GM21717 (cell line): ENCODE measurements around the gene CHCHD10.
A peak's percentile ranks its signal among the peaks of the same experiment; 100 is the strongest.
"Not testable (repeated sequence)": the region's sequence is repeated elsewhere in the genome, so short reads cannot be mapped to it uniquely, and the experiment has no call there.

Source experiments
- ATAC-seq: cut with Tn5 transposase; IDR thresholded peaks from one replicate; pipeline ENCODE4 v1.9.1; 2021; ENCODE audit warnings: mild to moderate bottlenecking, moderate library complexity; ENCODE audit not compliant: unreplicated experiment

The CHCHD10 gene

GRCh38 chr22:23751441-23751996, 16.3 kb downstream of the CHCHD10 start:
- peak; percentile 16 for ATAC-seq

GRCh38 chr22:23750714-23751440, 16.9 kb downstream of the CHCHD10 start, which contains the start of gene ZNF70:
Gene ZNF70 (minus strand): TSS chr22:23751112. CDS start chr22:23745140, 5,972 bp downstream.
- peak; percentile 57 for ATAC-seq

GRCh38 chr22:23750367-23750713, 17.4 kb downstream of the CHCHD10 start:
- ATAC-seq = no peak

DNA sequence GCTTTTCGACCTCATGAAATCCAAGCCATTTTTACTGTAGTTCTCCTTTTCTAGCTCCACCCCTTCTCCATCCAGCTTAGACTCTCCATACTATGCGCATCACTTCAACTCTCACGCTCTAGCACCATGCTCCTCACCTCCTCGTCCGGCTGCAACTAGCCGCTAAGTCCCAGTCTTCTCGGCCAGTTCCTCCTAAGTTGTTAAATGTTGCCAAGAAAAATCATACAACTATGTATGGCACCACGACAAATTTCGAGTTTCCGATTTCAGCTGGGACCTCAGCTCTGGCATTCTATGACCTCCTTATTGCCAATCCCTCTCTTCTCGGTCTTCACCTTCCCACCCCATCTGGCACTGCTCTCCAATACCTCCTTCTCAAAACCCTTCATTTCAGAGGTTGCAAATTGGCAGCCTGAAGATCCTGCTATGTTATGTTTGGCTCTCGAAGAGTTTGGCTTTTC, 17.9 kb downstream of the CHCHD10 start:
- ATAC-seq = no peak

- no peak for ATAC-seq
Observed at GRCh38 chr22:23745791-23746190, 22.0 kb downstream of the CHCHD10 start.

GRCh38 chr22:23744485-23744884, 23.3 kb downstream of the CHCHD10 start:
- no peak for ATAC-seq

GRCh38 chr22:23744001-23744400, 23.8 kb downstream of the CHCHD10 start:
- ATAC-seq = no peak

DNA sequence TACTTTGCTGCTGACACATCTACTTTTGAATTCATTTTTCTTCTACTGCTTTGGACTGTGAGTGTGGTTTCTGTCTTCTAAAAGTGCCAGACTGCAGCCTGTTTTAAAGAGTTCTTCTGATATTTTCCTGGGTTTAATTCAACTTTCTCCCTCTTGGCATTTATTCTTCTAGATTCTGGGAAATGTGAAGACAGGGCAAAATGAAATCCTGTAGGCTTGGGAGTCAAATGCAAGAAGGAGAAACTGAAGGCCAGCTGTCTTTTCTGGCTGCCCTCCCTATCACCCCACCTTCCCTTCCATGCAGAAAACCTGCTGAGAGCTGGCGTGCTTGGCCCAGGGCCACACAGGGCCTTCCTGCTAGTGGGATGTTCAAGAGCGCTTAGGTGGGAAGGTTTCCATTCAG, 24.5 kb downstream of the CHCHD10 start:
- ATAC-seq = no peak

- no peak for ATAC-seq
Observed at GRCh38 chr22:23742505-23743264, 25.1 kb downstream of the CHCHD10 start.

DNA sequence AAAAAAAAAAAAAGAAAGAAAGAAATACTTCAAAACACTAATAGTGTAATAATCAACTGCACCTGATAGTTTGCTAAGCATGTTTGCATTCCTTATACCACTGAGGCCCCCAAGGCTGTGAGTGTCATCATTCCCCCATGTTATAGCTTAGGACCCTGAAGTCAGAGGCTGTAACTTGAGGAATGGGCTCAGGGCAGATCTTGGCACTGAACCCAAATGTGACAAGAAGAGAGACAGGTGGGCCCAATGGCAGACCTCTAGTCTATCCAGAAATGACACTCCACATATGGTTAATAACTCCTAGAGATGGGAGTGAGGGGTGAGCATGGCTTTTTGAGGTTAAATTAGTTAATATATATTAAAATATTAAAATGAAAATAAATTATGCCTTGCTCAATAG, 30.1 kb downstream of the CHCHD10 start:
- no peak for ATAC-seq

GRCh38 chr22:23728108-23728507, 39.7 kb downstream of the CHCHD10 start:
- not testable (repeated sequence) for ATAC-seq

DNA sequence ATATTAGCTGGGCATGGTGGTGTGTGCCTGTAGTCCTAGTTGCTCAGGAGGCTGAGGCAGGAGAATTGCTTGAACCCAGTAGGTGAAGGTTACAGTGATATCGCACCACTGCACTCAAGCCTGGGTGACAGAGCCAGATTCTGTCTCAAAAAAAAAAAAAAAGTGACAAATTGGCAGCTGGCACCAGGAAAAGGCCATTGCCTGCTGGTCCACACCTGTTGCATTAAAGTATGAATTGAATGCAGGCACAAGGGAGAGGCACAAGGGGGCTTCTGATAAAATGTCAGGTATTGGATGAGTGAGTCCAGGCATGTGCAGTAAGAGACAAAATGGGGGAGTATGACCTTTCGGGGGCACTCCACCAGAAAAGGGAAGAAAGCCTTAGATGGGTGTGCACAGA, 45.0 kb downstream of the CHCHD10 start:
- no peak for ATAC-seq

DNA sequence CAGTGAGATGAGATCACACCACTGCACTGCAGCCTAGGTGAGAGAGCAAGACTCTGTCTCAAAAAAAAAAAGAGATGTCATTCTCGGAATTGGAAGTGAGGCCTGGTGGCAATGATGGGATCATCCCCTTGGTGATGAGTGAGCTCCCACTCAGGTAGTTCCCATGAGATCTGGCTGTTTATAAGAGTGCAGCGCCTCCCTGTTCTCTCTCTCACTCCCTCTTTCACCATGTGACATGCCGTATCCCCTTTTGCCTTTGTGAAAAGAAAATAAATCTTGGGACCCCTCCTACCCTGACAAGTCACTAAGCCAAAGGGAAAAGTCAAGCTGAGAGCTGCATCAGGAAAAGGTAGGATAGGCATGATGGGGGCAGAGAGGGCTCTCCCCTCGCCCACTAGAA, 45.6 kb downstream of the CHCHD10 start:
- no peak for ATAC-seq

- no peak for ATAC-seq
Observed at GRCh38 chr22:23720855-23721254, 46.9 kb downstream of the CHCHD10 start.

- ATAC-seq = no peak
Observed at GRCh38 chr22:23718371-23719165, 49.2 kb downstream of the CHCHD10 start.

DNA sequence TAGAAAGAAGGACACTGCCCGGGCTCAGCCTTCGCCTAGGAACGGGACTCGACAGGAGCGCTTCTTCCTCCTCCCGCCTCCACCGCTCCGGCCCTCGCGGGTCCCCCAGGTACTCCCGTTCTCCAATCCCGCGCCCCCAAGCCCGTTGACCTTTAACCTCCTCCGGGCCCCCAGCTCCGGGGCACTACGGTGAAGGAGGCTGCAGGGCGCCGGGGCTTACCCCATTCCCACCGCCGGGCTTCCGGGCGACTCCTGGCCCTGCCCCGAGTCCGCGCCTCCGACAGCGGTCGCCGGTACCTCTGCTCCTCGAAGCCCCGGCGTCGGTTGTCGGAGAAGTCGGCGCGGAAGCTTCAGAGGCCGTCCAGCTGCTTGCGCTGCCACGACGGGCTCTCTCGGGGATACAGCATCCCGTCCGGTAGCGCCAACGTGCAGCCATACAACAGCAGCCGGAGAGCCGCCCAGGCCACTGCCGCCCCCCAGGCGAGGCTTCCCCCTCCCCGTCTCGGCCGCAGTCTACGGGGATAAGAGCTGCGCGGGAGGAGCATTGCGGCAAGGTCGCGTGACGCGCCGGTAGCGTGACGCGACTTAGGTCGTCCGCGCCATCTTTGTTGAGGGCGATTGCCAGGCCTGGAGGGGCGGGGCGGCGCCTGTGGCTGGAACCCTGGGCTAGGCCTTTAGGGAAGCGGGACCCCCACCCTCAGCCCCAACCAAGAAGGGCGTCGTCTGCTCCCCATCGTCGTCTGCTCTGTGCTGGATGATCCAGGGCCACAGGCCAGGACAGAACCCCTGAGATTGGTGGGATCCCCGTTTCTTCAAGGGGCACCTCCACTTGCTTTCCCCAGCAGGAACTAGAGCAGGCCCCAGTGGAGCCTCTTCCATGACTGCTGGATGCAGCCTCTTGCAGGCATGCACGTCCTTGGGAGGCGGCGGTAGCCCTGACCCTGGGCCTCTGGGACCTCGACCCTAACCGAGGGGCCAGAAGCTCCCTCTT, 50.7 kb downstream of the CHCHD10 start:
- peak; percentile 80 for ATAC-seq
